H1 (cell line): ENCODE data around the gene PLK5.

Experiments
- CBX5 ChIP-seq: fragments of 300-800, 300-1000 bp; sonication (generic); IDR thresholded peaks from 2 replicates; pipeline ENCODE4 v1.7.1; 2016; ENCODE audit warnings: antibody characterized with exemption, low read length, low read depth
- CHD2 ChIP-seq: IDR thresholded peaks from 2 replicates; pipeline ENCODE4 v1.6.1; 2012; ENCODE audit warnings: low read length, improper control_type of control experiment
- CTCF ChIP-seq, 3 experiments: IDR thresholded peaks; 1 replicate in 2 of 3; 2 replicates in 1 of 3; pipeline versions ENCODE4 v1.5.1 to v1.6.1; 2011; ENCODE audit warnings: low read length in 3 of 3, mild to moderate bottlenecking in 3 of 3, inconsistent platforms in 2 of 3, low read depth in 1 of 3, moderate library complexity in 1 of 3; ENCODE audit not compliant: insufficient read depth in 1 of 3; ENCODE audit errors: control extremely low read depth in 1 of 3
- EP300 ChIP-seq, 2 experiments: IDR thresholded peaks; 1 replicate in 1 of 2; 2 replicates in 1 of 2; pipeline ENCODE4 v1.6.1; 2011 to 2012; ENCODE audit warnings: low read depth in 2 of 2, low read length in 2 of 2, mild to moderate bottlenecking in 2 of 2, borderline replicate concordance in 1 of 2, inconsistent platforms in 1 of 2, moderate library complexity in 1 of 2
- JUND ChIP-seq: IDR thresholded peaks from 2 replicates; pipeline ENCODE4 v1.6.1; 2011; ENCODE audit warnings: mild to moderate bottlenecking, improper control_type of control experiment, low read length
- POLR2A ChIP-seq, 2 experiments: IDR thresholded peaks; 1 replicate in 1 of 2; 2 replicates in 1 of 2; pipeline ENCODE4 v1.6.1; 2011; ENCODE audit warnings: low read depth in 2 of 2, low read length in 2 of 2, mild to moderate bottlenecking in 2 of 2; ENCODE audit errors: control extremely low read depth in 1 of 2
- POLR2AphosphoS5 ChIP-seq: IDR thresholded peaks from 2 replicates; pipeline ENCODE4 v1.6.1; 2011; ENCODE audit warnings: low read depth, low read length
- RNF2 ChIP-seq: fragments of 200-900, 300-1000 bp; sonication (generic); IDR thresholded peaks from 2 replicates; pipeline ENCODE4 v1.7.1; 2016; ENCODE audit warnings: borderline replicate concordance, low read depth, mild to moderate bottlenecking, antibody characterized with exemption, low read length; ENCODE audit not compliant: poor library complexity, severe bottlenecking; ENCODE audit errors: missing control alignments
- RXRA ChIP-seq: IDR thresholded peaks from 2 replicates; pipeline ENCODE4 v1.6.1; 2011; ENCODE audit warnings: low read depth, mild to moderate bottlenecking, low read length, moderate library complexity; ENCODE audit not compliant: insufficient read depth
- SRF ChIP-seq: IDR thresholded peaks from 2 replicates; pipeline ENCODE4 v1.6.1; 2011; ENCODE audit warnings: mild to moderate bottlenecking, low read depth, low read length, moderate library complexity
- TAF1 ChIP-seq: IDR thresholded peaks from 2 replicates; pipeline ENCODE4 v1.6.1; 2011; ENCODE audit warnings: mild to moderate bottlenecking, low read depth, low read length
- USF2 ChIP-seq: IDR thresholded peaks from 2 replicates; pipeline ENCODE4 v1.6.1; 2011; ENCODE audit warnings: low read length, improper control_type of control experiment
- YY1 ChIP-seq: IDR thresholded peaks from 2 replicates; pipeline ENCODE4 v1.6.1; 2011; ENCODE audit warnings: low read depth, mild to moderate bottlenecking, low read length
- TF ChIP-seq, protein P1 (sequence below): IDR thresholded peaks from 2 replicates; pipeline ENCODE4 v1.6.1; 2012; ENCODE audit warnings: inconsistent platforms

DNA sequence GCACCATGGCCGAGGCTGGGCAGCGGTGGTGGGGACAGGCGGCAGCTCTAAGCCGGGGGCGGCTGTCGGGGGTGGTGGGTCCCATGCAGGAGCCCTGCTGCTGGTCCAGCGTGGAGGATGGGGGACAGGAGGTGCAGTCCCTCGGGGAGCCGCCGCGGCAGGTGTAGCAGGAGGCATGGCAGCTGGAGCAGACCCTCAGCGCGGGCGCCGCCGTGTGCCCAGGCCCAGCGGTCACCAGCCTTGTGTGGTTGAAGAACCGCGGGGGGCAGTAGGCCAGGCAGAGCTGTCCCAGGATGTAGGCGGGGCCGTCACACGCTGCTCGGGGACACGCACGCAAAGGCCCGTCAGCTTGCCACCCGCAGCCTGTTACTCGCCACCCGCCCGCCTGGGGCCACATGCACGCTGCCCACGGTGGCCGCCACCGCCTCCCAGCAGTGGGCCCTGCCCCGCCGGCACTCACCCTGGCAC lies 42.0 kb upstream of the PLK5 start:
- TF ChIP-seq RNF2 = no peak
- no peak for TF ChIP-seq CHD2
- no peak for TF ChIP-seq USF2
- no peak for TF ChIP-seq EP300 (IDR thresholded peaks at IDR 0.05; ENCODE audit: borderline replicate concordance in 1 of 2, low read depth in 2 of 2, low read length in 2 of 2)
- no peak for TF ChIP-seq POLR2A (IDR thresholded peaks at IDR 0.05; ENCODE audit: control extremely low read depth in 1 of 2, low read depth in 2 of 2, low read length in 2 of 2)
- TF ChIP-seq, protein P1, sequence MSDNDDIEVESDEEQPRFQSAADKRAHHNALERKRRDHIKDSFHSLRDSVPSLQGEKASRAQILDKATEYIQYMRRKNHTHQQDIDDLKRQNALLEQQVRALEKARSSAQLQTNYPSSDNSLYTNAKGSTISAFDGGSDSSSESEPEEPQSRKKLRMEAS = no peak
- TF ChIP-seq CBX5 = no peak
- no peak for TF ChIP-seq JUND
- TF ChIP-seq YY1 = no peak
- TF ChIP-seq CTCF (IDR thresholded peaks at IDR 0.05; ENCODE audit: control extremely low read depth in 1 of 3, insufficient read depth in 1 of 3, low read depth in 1 of 3, low read length in 3 of 3) = no peak
- TF ChIP-seq SRF = no peak
- TF ChIP-seq TAF1 = no peak
- TF ChIP-seq POLR2AphosphoS5 = no peak
- no peak for TF ChIP-seq RXRA
